GM19099 (cell line): ENCODE data around the gene ATP8A1.

Source experiments
- POLR2A ChIP-seq: IDR thresholded peaks from 3 replicates; pipeline ENCODE4 v1.6.1; 2011; ENCODE audit warnings: low read depth; ENCODE audit not compliant: insufficient read length; ENCODE audit errors: extremely low read depth

ATP8A1 gene

GRCh38 chr4:42568610-42569207 lies 88.2 kb downstream of the ATP8A1 start:
- no peak for TF ChIP-seq POLR2A

- no peak for TF ChIP-seq POLR2A
These were observed 90.1 kb downstream of the ATP8A1 start for GRCh38 chr4:42566835-42567234.

- no peak for TF ChIP-seq POLR2A
These were observed 94.9 kb downstream of the ATP8A1 start for GRCh38 chr4:42562016-42562415.

- no peak for TF ChIP-seq POLR2A
These were observed 95.9 kb downstream of the ATP8A1 start for GRCh38 chr4:42561031-42561430.

GRCh38 chr4:42560467-42560861 lies 96.4 kb downstream of the ATP8A1 start:
- no peak for TF ChIP-seq POLR2A

GRCh38 chr4:42558156-42558555 lies 98.7 kb downstream of the ATP8A1 start:
- TF ChIP-seq POLR2A = no peak

- TF ChIP-seq POLR2A = no peak
These were observed 101.1 kb downstream of the ATP8A1 start for GRCh38 chr4:42555828-42556227.

GRCh38 chr4:42554072-42554471 lies 102.8 kb downstream of the ATP8A1 start:
- no peak for TF ChIP-seq POLR2A

GRCh38 chr4:42549896-42550295 lies 107.0 kb downstream of the ATP8A1 start:
- no peak for TF ChIP-seq POLR2A

GRCh38 chr4:42547805-42548204 lies 109.1 kb downstream of the ATP8A1 start:
- TF ChIP-seq POLR2A = no peak

GRCh38 chr4:42543762-42544161 lies 113.1 kb downstream of the ATP8A1 start:
- TF ChIP-seq POLR2A = no peak

- no peak for TF ChIP-seq POLR2A
These were observed 113.8 kb downstream of the ATP8A1 start for GRCh38 chr4:42543126-42543525.

GRCh38 chr4:42541647-42542046 lies 115.3 kb downstream of the ATP8A1 start:
- TF ChIP-seq POLR2A = no peak

GRCh38 chr4:42533042-42533441 lies 123.9 kb downstream of the ATP8A1 start:
- TF ChIP-seq POLR2A = no peak

GRCh38 chr4:42531341-42532030 lies 125.4 kb downstream of the ATP8A1 start:
- no peak for TF ChIP-seq POLR2A

- no peak for TF ChIP-seq POLR2A
These were observed 133.7 kb downstream of the ATP8A1 start for GRCh38 chr4:42523066-42523718.
